Activated T-helper 1 cell treated with anti-CD3 and anti-CD28 coated beads, Interleukin-2, amount 50 U/mL, for 16 hours (primary cell): ENCODE data around the gene SLC12A5.

Experiments
- DNase-seq, 2 donors: peaks; one replicate each; pipeline ENCODE4 v3.0.0-alpha.2; 2020; ENCODE audit warnings: low read depth in 1 of 2, low spot score in 1 of 2

Gene SLC12A5

GRCh38 chr20:46025376-46025783 is 3.6 kb upstream of the SLC12A5 start:
- DNase-seq: no peak

GRCh38 chr20:46027245-46027853 is 1.7 kb upstream of the SLC12A5 start:
- no peak for DNase-seq

GRCh38 chr20:46028110-46028509 is 905 bp upstream of the SLC12A5 start:
- no peak for DNase-seq

GRCh38 chr20:46030284-46031013 is 1.4 kb downstream of the SLC12A5 start:
- no peak for DNase-seq

- DNase-seq: no peak
Measured at GRCh38 chr20:46031014-46031569, 2.1 kb downstream of the SLC12A5 start.

- DNase-seq: no peak
Measured at GRCh38 chr20:46031701-46032254, 2.8 kb downstream of the SLC12A5 start.

- DNase-seq: no peak
Measured at GRCh38 chr20:46034039-46034438, 5.0 kb downstream of the SLC12A5 start.

GRCh38 chr20:46035253-46035652 is 6.2 kb downstream of the SLC12A5 start:
- DNase-seq: no peak

- DNase-seq: no peak
Measured at GRCh38 chr20:46035713-46036112, 6.7 kb downstream of the SLC12A5 start.

- no peak for DNase-seq
Measured at GRCh38 chr20:46036370-46036769, 7.4 kb downstream of the SLC12A5 start.

GRCh38 chr20:46037036-46037435 is 8.0 kb downstream of the SLC12A5 start:
- no peak for DNase-seq

- no peak for DNase-seq
Measured at GRCh38 chr20:46040902-46041535, 12.0 kb downstream of the SLC12A5 start.

- no peak for DNase-seq
Measured at GRCh38 chr20:46043556-46043955, 14.5 kb downstream of the SLC12A5 start.

- DNase-seq: no peak
Measured at GRCh38 chr20:46044896-46045295, 15.9 kb downstream of the SLC12A5 start.

- DNase-seq: no peak
Measured at GRCh38 chr20:46046588-46047310, 17.7 kb downstream of the SLC12A5 start.

- DNase-seq: no peak
Measured at GRCh38 chr20:46047821-46048220, 18.8 kb downstream of the SLC12A5 start.

GRCh38 chr20:46049190-46049589 is 20.2 kb downstream of the SLC12A5 start:
- no peak for DNase-seq

- DNase-seq: no peak
Measured at GRCh38 chr20:46049815-46050214, 20.8 kb downstream of the SLC12A5 start.

GRCh38 chr20:46050444-46050843 is 21.4 kb downstream of the SLC12A5 start:
- DNase-seq: no peak

GRCh38 chr20:46050885-46051284 is 21.9 kb downstream of the SLC12A5 start:
- DNase-seq: no peak
